ENCODE measurements around the gene ACAA1.
"Not testable (repeated sequence)": the region's sequence is repeated elsewhere in the genome, so short reads cannot be mapped to it uniquely, and the experiment has no call there.

Gene ACAA1

GRCh38 chr3:38097446-38098375 is 39.2 kb downstream of the ACAA1 start:
- peaks cover 74% of the 10 kb centered on the region for H3K27me3 ChIP-seq (ENCODE audit: insufficient read depth, low read length)
- no peaks in the 10 kb centered on the region for H3K36me3 ChIP-seq (ENCODE audit: insufficient read depth, low read length)
- no peaks in the 10 kb centered on the region for H3K4me1 ChIP-seq (ENCODE audit: control insufficient read depth, insufficient read depth, low read length, unreplicated experiment)
- no peaks in the 10 kb centered on the region for H3K79me2 ChIP-seq (ENCODE audit: control insufficient read depth, insufficient read depth, low read length, unreplicated experiment)
- H3K4me3 ChIP-seq (ENCODE audit: low read depth, low read length) = no peak overlapping the region
- H3K27ac ChIP-seq (ENCODE audit: low read depth, low read length) = no peak overlapping the region
- H2AFZ ChIP-seq (ENCODE audit: low read length, unreplicated experiment) = no peak overlapping the region

GRCh38 chr3:38095669-38096483 is 41.1 kb downstream of the ACAA1 start:
- Histone ChIP-seq H3K79me2 (ENCODE audit: control insufficient read depth, insufficient read depth, low read length, unreplicated experiment) (no peaks in the 10 kb centered on the region), H3K4me3 (ENCODE audit: low read depth, low read length) (no peak overlapping the region), H2AFZ (ENCODE audit: low read length, unreplicated experiment) (no peak overlapping the region), H3K4me1 (ENCODE audit: control insufficient read depth, insufficient read depth, low read length, unreplicated experiment) (no peaks in the 10 kb centered on the region), H3K36me3 (ENCODE audit: insufficient read depth, low read length) (no peaks in the 10 kb centered on the region), H3K27me3 (ENCODE audit: insufficient read depth, low read length) (peaks cover 84% of the 10 kb centered on the region), H3K27ac (ENCODE audit: low read depth, low read length) (no peak overlapping the region)

GRCh38 chr3:38094999-38095398 is 41.9 kb downstream of the ACAA1 start:
- H3K27me3 ChIP-seq (ENCODE audit: insufficient read depth, low read length) = peaks cover 81% of the 10 kb centered on the region
- H3K36me3 ChIP-seq (ENCODE audit: insufficient read depth, low read length) = no peaks in the 10 kb centered on the region

GRCh38 chr3:38090453-38090852 is 46.5 kb downstream of the ACAA1 start:
- H2AFZ ChIP-seq (ENCODE audit: low read length, unreplicated experiment) = no peak overlapping the region
- H3K27me3 ChIP-seq (ENCODE audit: insufficient read depth, low read length) = peaks cover 58% of the 10 kb centered on the region
- no peaks in the 10 kb centered on the region for H3K4me1 ChIP-seq (ENCODE audit: control insufficient read depth, insufficient read depth, low read length, unreplicated experiment)
- H3K36me3 ChIP-seq (ENCODE audit: insufficient read depth, low read length) = no peaks in the 10 kb centered on the region
- H3K79me2 ChIP-seq (ENCODE audit: control insufficient read depth, insufficient read depth, low read length, unreplicated experiment) = no peaks in the 10 kb centered on the region
- no peak overlapping the region for H3K27ac ChIP-seq (ENCODE audit: low read depth, low read length)
- no peak overlapping the region for H3K4me3 ChIP-seq (ENCODE audit: low read depth, low read length)

More at GRCh38 chr3:38094999-38095398, 41.9 kb downstream of the ACAA1 start:
- no peak overlapping the region for H3K27ac ChIP-seq (ENCODE audit: low read depth, low read length)
- no peaks in the 10 kb centered on the region for H3K79me2 ChIP-seq (ENCODE audit: control insufficient read depth, insufficient read depth, low read length, unreplicated experiment)
- no peaks in the 10 kb centered on the region for H3K4me1 ChIP-seq (ENCODE audit: control insufficient read depth, insufficient read depth, low read length, unreplicated experiment)
- H3K4me3 ChIP-seq (ENCODE audit: low read depth, low read length) = no peak overlapping the region
- H2AFZ ChIP-seq (ENCODE audit: low read length, unreplicated experiment) = no peak overlapping the region

- H3K36me3 ChIP-seq (ENCODE audit: insufficient read depth, low read length) = no peaks in the 10 kb centered on the region
Observed at GRCh38 chr3:38089163-38089562, 47.8 kb downstream of the ACAA1 start.

GRCh38 chr3:38088126-38089078 is 48.5 kb downstream of the ACAA1 start:
- H3K4me1 ChIP-seq (ENCODE audit: control insufficient read depth, insufficient read depth, low read length, unreplicated experiment) = no peaks in the 10 kb centered on the region
- H3K4me3 ChIP-seq (ENCODE audit: low read depth, low read length) = no peak overlapping the region
- peaks cover 39% of the 10 kb centered on the region for H3K27me3 ChIP-seq (ENCODE audit: insufficient read depth, low read length)
- no peaks in the 10 kb centered on the region for H3K79me2 ChIP-seq (ENCODE audit: control insufficient read depth, insufficient read depth, low read length, unreplicated experiment)
- no peak overlapping the region for H3K27ac ChIP-seq (ENCODE audit: low read depth, low read length)
- H2AFZ ChIP-seq (ENCODE audit: low read length, unreplicated experiment) = no peak overlapping the region
- H3K36me3 ChIP-seq (ENCODE audit: insufficient read depth, low read length) = no peaks in the 10 kb centered on the region

More at GRCh38 chr3:38089163-38089562, 47.8 kb downstream of the ACAA1 start:
- no peak overlapping the region for H3K27ac ChIP-seq (ENCODE audit: low read depth, low read length)
- peaks cover 47% of the 10 kb centered on the region for H3K27me3 ChIP-seq (ENCODE audit: insufficient read depth, low read length)
- no peaks in the 10 kb centered on the region for H3K4me1 ChIP-seq (ENCODE audit: control insufficient read depth, insufficient read depth, low read length, unreplicated experiment)
- H3K79me2 ChIP-seq (ENCODE audit: control insufficient read depth, insufficient read depth, low read length, unreplicated experiment) = no peaks in the 10 kb centered on the region
- no peak overlapping the region for H3K4me3 ChIP-seq (ENCODE audit: low read depth, low read length)
- H2AFZ ChIP-seq (ENCODE audit: low read length, unreplicated experiment) = no peak overlapping the region

GRCh38 chr3:38087278-38087677 is 49.6 kb downstream of the ACAA1 start:
- not testable (repeated sequence) for H3K79me2 ChIP-seq (ENCODE audit: control insufficient read depth, insufficient read depth, low read length, unreplicated experiment); H3K4me3 ChIP-seq (ENCODE audit: low read depth, low read length); H2AFZ ChIP-seq (ENCODE audit: low read length, unreplicated experiment); H3K4me1 ChIP-seq (ENCODE audit: control insufficient read depth, insufficient read depth, low read length, unreplicated experiment); H3K36me3 ChIP-seq (ENCODE audit: insufficient read depth, low read length); H3K27ac ChIP-seq (ENCODE audit: low read depth, low read length)
- H3K27me3 ChIP-seq (ENCODE audit: insufficient read depth, low read length) = peaks cover 28% of the 10 kb centered on the region

- Histone ChIP-seq H3K36me3 (ENCODE audit: insufficient read depth, low read length) (no peaks in the 10 kb centered on the region), H3K4me3 (ENCODE audit: low read depth, low read length) (no peak overlapping the region), H2AFZ (ENCODE audit: low read length, unreplicated experiment) (no peak overlapping the region), H3K27ac (ENCODE audit: low read depth, low read length) (no peak overlapping the region), H3K27me3 (ENCODE audit: insufficient read depth, low read length) (peaks cover 20% of the 10 kb centered on the region), H3K4me1 (ENCODE audit: control insufficient read depth, insufficient read depth, low read length, unreplicated experiment) (no peaks in the 10 kb centered on the region), H3K79me2 (ENCODE audit: control insufficient read depth, insufficient read depth, low read length, unreplicated experiment) (no peaks in the 10 kb centered on the region)
Observed at GRCh38 chr3:38086496-38086895, 50.4 kb downstream of the ACAA1 start.

GRCh38 chr3:38085943-38086324 is 51.0 kb downstream of the ACAA1 start:
- H3K36me3 ChIP-seq (ENCODE audit: insufficient read depth, low read length) = no peaks in the 10 kb centered on the region
- H2AFZ ChIP-seq (ENCODE audit: low read length, unreplicated experiment) = no peak overlapping the region
- H3K79me2 ChIP-seq (ENCODE audit: control insufficient read depth, insufficient read depth, low read length, unreplicated experiment) = no peaks in the 10 kb centered on the region
- no peak overlapping the region for H3K4me3 ChIP-seq (ENCODE audit: low read depth, low read length)
- H3K27me3 ChIP-seq (ENCODE audit: insufficient read depth, low read length) = peaks cover 14% of the 10 kb centered on the region; the same call in 1 of the 2 replicates
- H3K4me1 ChIP-seq (ENCODE audit: control insufficient read depth, insufficient read depth, low read length, unreplicated experiment) = no peaks in the 10 kb centered on the region
- H3K27ac ChIP-seq (ENCODE audit: low read depth, low read length) = no peak overlapping the region
